Activated CD4-positive, alpha-beta T cell treated with anti-CD3 and anti-CD28 coated beads, Interleukin-2, amount 10 ng/mL, durations not matched to agents 7 days and 5 days (primary cell): Measurements from ENCODE around the gene CDK15. TPM values are rescaled to one million over a fixed set of nuclear protein-coding genes. Genes with fewer than 3 reads are reported as not detected.

Experiments
- CTCF ChIA-PET: fragments of 350-600 bp; sonication (Branson Sonifier 250); formaldehyde crosslinking; loops from one replicate; lab custom pipeline; 2021; ENCODE audit warnings: antibody characterized with exemption; lab: Charles Lee
- POLR2A ChIA-PET: fragments of 350-600 bp; sonication (Branson Sonifier 250); formaldehyde crosslinking; loops from one replicate; lab custom pipeline; 2021; ENCODE audit warnings: antibody characterized with exemption; lab: Charles Lee
- DNase-seq: peaks from one replicate; pipeline ENCODE4 v3.0.0-alpha.2; 2020
- H3K27ac Mint-ChIP-seq: one replicate; pipeline ENCODE4 v1.8.0; 2021; ENCODE audit warnings: mild to moderate bottlenecking, moderate library complexity, mixed read lengths
- H3K27me3 Mint-ChIP-seq: one replicate; pipeline ENCODE4 v1.8.0; 2021; ENCODE audit warnings: mixed read lengths
- H3K36me3 Mint-ChIP-seq: one replicate; pipeline ENCODE4 v1.8.0; 2021; ENCODE audit warnings: low read depth, mixed read lengths
- H3K4me1 Mint-ChIP-seq: one replicate; pipeline ENCODE4 v1.8.0; 2021; ENCODE audit warnings: mixed read lengths
- H3K4me3 Mint-ChIP-seq: one replicate; pipeline ENCODE4 v1.8.0; 2021; ENCODE audit warnings: mild to moderate bottlenecking, moderate library complexity, mixed read lengths
- H3K9me3 Mint-ChIP-seq: one replicate; pipeline ENCODE4 v1.8.0; 2021; ENCODE audit warnings: mixed read lengths
- total RNA-seq, 2 experiments: library from RNA; stranded (reverse); gene quantifications; one replicate each; pipeline ENCODE4 v1.2.3, GENCODE V29; 2021

The CDK15 gene
- total RNA-seq, 2 experiments from 2014 or later, result not detected

- peaks cover 56% of the 10 kb centered on the region for H3K27me3 Mint-ChIP-seq
- POLR2A ChIA-PET, result interaction anchor here (0.6 kb wide), 1 partner anchor 1025 kb away, joined by 7 read pairs; the partner anchor contains the start of gene WDR12
These were observed 80.2 kb downstream of the CDK15 start for GRCh38 chr2:201886504-201886903.

DNA sequence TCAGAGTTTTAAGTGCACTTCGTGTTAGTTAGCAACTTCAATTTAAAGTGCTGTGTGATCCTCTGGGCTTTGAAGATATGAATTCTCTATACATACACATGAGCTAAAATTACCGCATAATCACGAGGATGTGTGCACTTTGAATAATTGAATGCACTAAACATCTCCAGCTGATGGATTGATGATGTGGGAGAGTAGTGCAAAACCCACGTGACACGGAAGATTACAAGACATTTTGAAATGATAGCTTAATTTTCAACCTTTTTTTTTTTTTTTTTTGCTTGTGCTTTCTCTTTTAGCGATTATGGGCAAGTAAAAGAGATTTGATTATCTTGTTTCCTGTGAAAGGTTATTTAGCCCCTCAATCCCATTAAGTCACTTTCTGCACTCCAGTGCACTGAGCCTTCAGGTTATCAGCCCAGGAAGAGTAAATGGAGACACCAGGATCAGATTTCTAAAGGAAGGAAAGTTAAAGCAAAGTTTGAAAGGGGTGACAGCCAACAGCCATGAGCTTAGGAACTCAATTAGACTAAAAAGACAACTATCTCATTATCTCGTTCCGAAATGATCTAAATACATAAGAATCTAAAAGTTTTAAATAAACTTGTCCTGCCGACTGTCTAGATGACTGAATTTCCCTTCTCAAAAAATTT lies 81.6 kb downstream of the CDK15 start:
- Mint-ChIP-seq H3K4me1 (no peaks in the 10 kb centered on the region), H3K9me3 (no peaks in the 10 kb centered on the region), H3K4me3 (no peak overlapping the region), H3K36me3 (no peaks in the 10 kb centered on the region), H3K27ac (no peak overlapping the region), H3K27me3 (peaks cover 43% of the 10 kb centered on the region)
- ChIA-PET POLR2A (no interaction called here), CTCF (interaction anchor here (0.6 kb wide), 1 partner anchor 1575 kb away, joined by 3 read pairs; no protein-coding TSS in a partner anchor)
- DNase-seq, result no peak

More at GRCh38 chr2:201886504-201886903, 80.2 kb downstream of the CDK15 start:
- CTCF ChIA-PET, result interaction anchor here (0.6 to 1.5 kb wide), 2 partner anchors 9 to 172 kb away, joined by 3 read pairs; no protein-coding TSS in a partner anchor
- no peaks in the 10 kb centered on the region for H3K9me3 Mint-ChIP-seq
- DNase-seq, result no peak
- no peaks in the 10 kb centered on the region for H3K36me3 Mint-ChIP-seq
- no peak overlapping the region for H3K4me3 Mint-ChIP-seq
- H3K4me1 Mint-ChIP-seq, result peaks cover 10% of the 10 kb centered on the region
- no peak overlapping the region for H3K27ac Mint-ChIP-seq

GRCh38 chr2:201888426-201888800 lies 82.1 kb downstream of the CDK15 start:
- Mint-ChIP-seq H3K36me3 (no peaks in the 10 kb centered on the region), H3K27me3 (peaks cover 48% of the 10 kb centered on the region), H3K4me1 (peaks cover 2% of the 10 kb centered on the region), H3K4me3 (no peak overlapping the region), H3K27ac (no peak overlapping the region), H3K9me3 (no peaks in the 10 kb centered on the region)
- POLR2A ChIA-PET, result no interaction called here
- DNase-seq, result no peak
- CTCF ChIA-PET, result no interaction called here

DNA sequence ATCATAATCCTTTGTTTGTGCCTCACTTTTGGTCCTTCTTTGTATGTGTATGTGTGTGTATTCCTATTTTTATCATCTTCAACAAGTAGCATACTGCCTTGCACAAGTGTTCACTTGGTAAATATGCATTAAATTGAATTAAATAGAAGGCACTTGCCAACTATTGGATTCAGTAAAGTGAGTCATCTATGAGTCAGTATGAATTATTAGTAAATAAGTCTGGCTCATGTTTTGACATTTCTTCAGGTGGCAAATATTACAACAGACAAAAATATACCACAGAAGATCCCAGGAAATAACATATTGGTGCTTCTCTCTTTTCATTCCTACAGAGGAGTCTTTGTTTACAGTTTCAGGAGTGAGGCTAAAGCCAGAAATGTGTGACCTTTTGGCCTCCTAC lies 84.1 kb downstream of the CDK15 start:
- peaks cover 36% of the 10 kb centered on the region for H3K27me3 Mint-ChIP-seq
- DNase-seq, result no peak
- no peaks in the 10 kb centered on the region for H3K9me3 Mint-ChIP-seq
- no peak overlapping the region for H3K27ac Mint-ChIP-seq
- ChIA-PET CTCF (no interaction called here), POLR2A (no interaction called here)
- H3K36me3 Mint-ChIP-seq, result no peaks in the 10 kb centered on the region
- peaks cover 2% of the 10 kb centered on the region for H3K4me1 Mint-ChIP-seq
- no peak overlapping the region for H3K4me3 Mint-ChIP-seq

GRCh38 chr2:201891676-201892075 lies 85.3 kb downstream of the CDK15 start:
- H3K27me3 Mint-ChIP-seq, result peaks cover 29% of the 10 kb centered on the region
- no peak for DNase-seq
- ChIA-PET POLR2A (no interaction called here), CTCF (no interaction called here)
- H3K27ac Mint-ChIP-seq, result no peak overlapping the region
- H3K36me3 Mint-ChIP-seq, result no peaks in the 10 kb centered on the region
- peaks cover 2% of the 10 kb centered on the region for H3K4me1 Mint-ChIP-seq
- H3K4me3 Mint-ChIP-seq, result no peak overlapping the region
- H3K9me3 Mint-ChIP-seq, result no peaks in the 10 kb centered on the region

DNA sequence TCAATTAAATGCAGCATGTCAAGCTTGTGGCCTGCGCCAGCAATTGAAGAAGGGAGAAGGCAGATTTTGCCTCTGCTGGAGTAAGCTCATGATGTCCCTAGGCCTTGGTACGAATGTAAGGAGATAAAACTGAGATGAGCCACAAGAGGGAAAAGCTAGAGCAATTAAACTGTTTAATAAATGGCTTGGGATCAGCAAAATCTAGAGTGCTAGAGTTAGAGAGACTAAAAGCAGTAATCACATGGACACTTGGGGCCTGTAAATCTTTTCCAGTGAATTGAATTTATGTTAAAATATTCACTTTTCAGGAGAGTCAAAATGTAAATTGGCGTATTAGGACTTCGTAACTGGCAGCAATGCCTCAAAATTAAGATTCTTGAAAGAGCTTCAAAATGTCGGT lies 86.2 kb downstream of the CDK15 start:
- Mint-ChIP-seq H3K27me3 (peaks cover 31% of the 10 kb centered on the region), H3K27ac (no peak overlapping the region), H3K36me3 (no peaks in the 10 kb centered on the region), H3K9me3 (no peaks in the 10 kb centered on the region), H3K4me3 (no peak overlapping the region), H3K4me1 (peaks cover 2% of the 10 kb centered on the region)
- no peak for DNase-seq
- POLR2A ChIA-PET, result no interaction called here
- CTCF ChIA-PET, result no interaction called here

GRCh38 chr2:201900362-201900761 lies 94.0 kb downstream of the CDK15 start:
- H3K9me3 Mint-ChIP-seq, result no peaks in the 10 kb centered on the region
- H3K36me3 Mint-ChIP-seq, result no peaks in the 10 kb centered on the region
- no peak overlapping the region for H3K27ac Mint-ChIP-seq
- peaks cover 18% of the 10 kb centered on the region for H3K27me3 Mint-ChIP-seq
- DNase-seq, result no peak
- ChIA-PET POLR2A (no interaction called here), CTCF (no interaction called here)
- H3K4me3 Mint-ChIP-seq, result no peak overlapping the region
- H3K4me1 Mint-ChIP-seq, result peaks cover 7% of the 10 kb centered on the region

DNA sequence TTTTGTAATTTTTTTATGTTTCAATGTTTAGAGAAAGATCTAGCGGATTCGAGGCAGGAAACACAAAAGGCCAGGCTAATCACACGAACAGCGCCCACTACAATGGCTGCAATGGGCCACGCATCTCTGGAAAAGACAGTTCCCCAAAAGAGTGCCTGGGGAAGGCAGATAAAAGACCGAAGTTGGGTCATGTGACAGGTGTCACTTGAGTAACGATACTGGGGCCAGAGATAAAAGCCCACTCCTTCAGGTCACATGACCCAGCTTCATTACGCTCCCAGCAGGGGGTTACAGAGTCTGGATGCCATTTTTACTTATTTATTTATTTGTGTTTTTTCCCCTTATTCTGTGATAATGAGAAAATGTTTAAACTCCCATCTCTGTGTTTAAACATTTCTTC lies 95.4 kb downstream of the CDK15 start:
- H3K4me3 Mint-ChIP-seq, result no peak overlapping the region
- no peaks in the 10 kb centered on the region for H3K36me3 Mint-ChIP-seq
- peaks cover 21% of the 10 kb centered on the region for H3K27me3 Mint-ChIP-seq
- peaks cover 7% of the 10 kb centered on the region for H3K4me1 Mint-ChIP-seq
- no peaks in the 10 kb centered on the region for H3K9me3 Mint-ChIP-seq
- no peak for DNase-seq
- ChIA-PET CTCF (no interaction called here), POLR2A (no interaction called here)
- H3K27ac Mint-ChIP-seq, result no peak overlapping the region

DNA sequence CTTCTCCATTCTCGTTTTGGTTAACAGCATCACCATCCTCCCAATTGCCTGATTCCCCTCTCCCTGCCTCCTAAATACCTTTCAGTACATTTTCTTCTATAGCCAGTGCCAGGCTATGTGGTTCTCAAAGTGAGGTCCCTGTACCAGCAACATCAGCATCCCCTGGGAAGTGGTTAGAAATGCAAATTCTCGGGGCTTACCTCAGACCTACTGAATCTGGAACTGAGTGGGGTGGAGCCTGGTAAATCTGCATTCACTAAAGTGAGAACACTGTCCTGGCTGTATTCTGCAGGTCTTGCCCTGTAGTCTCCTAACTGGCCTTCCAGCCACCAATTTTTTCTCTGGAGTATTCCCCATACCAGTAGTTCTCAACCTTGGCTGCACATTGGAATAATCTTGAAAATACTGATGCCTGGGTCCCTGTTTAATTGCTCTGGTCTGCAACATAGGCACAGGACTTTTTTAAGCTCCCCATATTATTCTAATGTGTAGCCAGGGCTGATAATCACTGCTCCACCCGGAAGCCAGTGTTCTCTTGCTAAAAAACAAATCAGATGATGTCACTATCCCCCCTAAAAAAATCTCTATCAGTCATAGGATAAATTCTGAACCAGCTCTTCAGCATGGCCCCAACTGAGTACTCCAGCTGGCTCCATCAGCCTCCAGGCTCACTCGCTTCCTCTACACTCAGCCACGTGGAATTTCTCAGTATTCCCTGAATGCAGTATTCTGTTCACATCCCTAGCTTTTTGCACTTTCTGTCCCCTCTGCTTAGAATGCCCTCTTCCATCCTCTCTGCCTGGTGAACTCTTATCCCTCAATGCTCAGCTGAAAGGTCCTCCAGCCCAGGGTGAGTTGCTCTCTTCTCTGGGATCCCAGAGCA lies 98.4 kb downstream of the CDK15 start:
- Mint-ChIP-seq H3K36me3 (no peaks in the 10 kb centered on the region), H3K27ac (no peak overlapping the region), H3K4me1 (peaks cover 16% of the 10 kb centered on the region), H3K27me3 (peaks cover 14% of the 10 kb centered on the region), H3K4me3 (no peak overlapping the region), H3K9me3 (no peaks in the 10 kb centered on the region)
- POLR2A ChIA-PET, result no interaction called here
- DNase-seq, result no peak
- CTCF ChIA-PET, result interaction anchor here (0.7 kb wide), 1 partner anchor 150 kb away, joined by 4 read pairs; no protein-coding TSS in a partner anchor

GRCh38 chr2:201906777-201907562 lies 100.6 kb downstream of the CDK15 start:
- peaks cover 14% of the 10 kb centered on the region for H3K27me3 Mint-ChIP-seq
- ChIA-PET POLR2A (no interaction called here), CTCF (interaction anchor here (0.6 to 1.1 kb wide), 2 partner anchors 40 to 51 kb away, joined by 3 to 5 read pairs; no protein-coding TSS in a partner anchor)
- H3K36me3 Mint-ChIP-seq, result no peaks in the 10 kb centered on the region
- H3K27ac Mint-ChIP-seq, result no peak overlapping the region
- DNase-seq, result no peak
- no peak overlapping the region for H3K4me3 Mint-ChIP-seq
- peaks cover 21% of the 10 kb centered on the region for H3K4me1 Mint-ChIP-seq
- H3K9me3 Mint-ChIP-seq, result no peaks in the 10 kb centered on the region

DNA sequence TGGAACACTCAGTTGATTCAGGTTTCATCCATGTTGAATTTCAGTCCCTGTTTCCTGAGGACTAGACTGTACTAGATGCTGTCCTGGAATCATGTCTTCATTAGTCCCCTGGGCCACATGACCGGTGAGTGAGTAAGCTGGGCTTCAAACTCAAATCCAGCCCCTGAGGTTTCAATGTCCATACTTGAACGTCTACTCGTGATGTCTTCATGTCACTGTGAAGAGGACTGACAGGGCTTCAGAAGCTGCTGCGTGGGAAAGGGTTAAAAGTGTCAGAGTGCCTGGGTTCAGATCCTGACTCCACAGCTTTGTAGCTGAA lies 101.2 kb downstream of the CDK15 start:
- no peaks in the 10 kb centered on the region for H3K9me3 Mint-ChIP-seq
- H3K27me3 Mint-ChIP-seq, result peaks cover 14% of the 10 kb centered on the region
- ChIA-PET CTCF (interaction anchor here (0.6 to 1.1 kb wide), 2 partner anchors 39 to 52 kb away, joined by 3 to 5 read pairs; no protein-coding TSS in a partner anchor), POLR2A (no interaction called here)
- H3K27ac Mint-ChIP-seq, result no peak overlapping the region
- no peak overlapping the region for H3K4me3 Mint-ChIP-seq
- no peak for DNase-seq
- peaks cover 21% of the 10 kb centered on the region for H3K4me1 Mint-ChIP-seq
- H3K36me3 Mint-ChIP-seq, result no peaks in the 10 kb centered on the region

DNA sequence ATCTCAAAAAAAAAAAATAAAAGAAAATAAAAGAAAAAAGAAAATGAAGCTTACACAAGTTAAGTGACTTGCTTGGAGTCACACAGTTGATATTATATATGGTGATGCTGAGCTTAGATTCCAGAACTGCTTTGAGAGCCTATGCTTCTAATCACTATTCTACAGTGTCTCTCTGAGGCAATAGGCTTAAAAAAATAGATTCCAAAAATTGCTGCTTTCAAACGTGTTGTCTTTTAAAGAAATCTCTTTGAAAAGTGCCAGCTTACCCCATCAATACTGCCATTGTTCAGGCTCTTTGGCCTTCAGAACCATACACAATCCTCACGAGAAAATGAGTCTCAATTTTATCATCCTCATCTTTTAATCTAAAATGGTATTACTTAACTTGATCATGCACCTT lies 102.6 kb downstream of the CDK15 start:
- Mint-ChIP-seq H3K27me3 (peaks cover 10% of the 10 kb centered on the region), H3K4me3 (no peak overlapping the region), H3K4me1 (peaks cover 21% of the 10 kb centered on the region), H3K36me3 (no peaks in the 10 kb centered on the region), H3K27ac (no peak overlapping the region), H3K9me3 (no peaks in the 10 kb centered on the region)
- CTCF ChIA-PET, result no interaction called here
- POLR2A ChIA-PET, result interaction anchor here (0.6 kb wide), 1 partner anchor 14 kb away, joined by 5 read pairs; no protein-coding TSS in a partner anchor
- no peak for DNase-seq
